Measurements from ENCODE around the gene SHROOM3.

DNA sequence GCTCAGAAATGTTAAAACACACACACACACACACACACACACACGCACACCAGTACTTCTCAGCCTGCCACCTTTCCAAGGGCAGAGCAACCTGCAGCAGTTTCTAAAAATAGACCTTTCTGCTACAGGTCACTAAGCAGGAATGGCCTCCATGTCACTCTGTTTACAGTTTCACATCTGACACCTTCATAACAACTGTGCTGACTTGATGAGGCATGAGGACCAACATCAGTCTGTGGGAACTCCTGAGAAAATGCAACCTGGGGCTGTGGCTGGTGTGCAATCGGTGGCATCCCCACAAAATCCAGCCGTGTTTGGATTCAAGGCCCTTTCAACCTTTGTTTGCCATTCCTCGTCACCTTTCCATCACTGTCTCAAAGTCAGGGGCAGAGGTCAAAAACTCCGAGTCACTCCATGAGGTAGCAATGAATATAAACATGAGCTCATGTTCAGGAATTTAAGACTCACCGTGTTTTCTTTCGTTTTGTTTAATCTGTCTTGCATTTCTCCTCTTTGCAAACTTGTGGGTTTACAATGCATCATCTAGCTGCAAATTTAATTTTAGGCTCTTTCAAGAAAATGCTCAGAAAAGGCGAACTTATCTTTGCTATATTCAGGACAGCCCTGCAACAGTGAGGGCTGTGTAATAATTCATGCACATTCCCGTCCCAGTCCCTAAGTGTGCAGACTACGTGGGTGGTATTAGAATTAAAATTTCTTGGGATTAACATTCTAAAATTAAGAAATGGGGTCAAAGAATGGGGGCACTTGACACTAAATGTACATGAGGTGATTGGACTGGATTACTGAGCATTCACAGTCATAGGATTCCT lies 135.3 kb downstream of the SHROOM3 start:
- TF ChIP-seq ZNF274 (IDR thresholded peaks at IDR 0.05; ENCODE audit: low read depth, low read length) (no peak), YY1 (IDR thresholded peaks at IDR 0.05; ENCODE audit: insufficient read depth, insufficient read length) (no peak), SUZ12 (IDR thresholded peaks at IDR 0.05; ENCODE audit: extremely low read depth, insufficient read depth, insufficient read length) (no peak)

Measured in NT2/D1 (cell line).